HS-27A (cell line): ENCODE results near the gene TRPV2.
A peak's percentile ranks its signal among the peaks of the same experiment; 100 is the strongest.

Source experiments
- DNase-seq: peaks from one replicate; pipeline ENCODE4 v3.0.0-alpha.2; 2012; ENCODE audit warnings: low read depth, missing footprints

TRPV2 gene

DNA sequence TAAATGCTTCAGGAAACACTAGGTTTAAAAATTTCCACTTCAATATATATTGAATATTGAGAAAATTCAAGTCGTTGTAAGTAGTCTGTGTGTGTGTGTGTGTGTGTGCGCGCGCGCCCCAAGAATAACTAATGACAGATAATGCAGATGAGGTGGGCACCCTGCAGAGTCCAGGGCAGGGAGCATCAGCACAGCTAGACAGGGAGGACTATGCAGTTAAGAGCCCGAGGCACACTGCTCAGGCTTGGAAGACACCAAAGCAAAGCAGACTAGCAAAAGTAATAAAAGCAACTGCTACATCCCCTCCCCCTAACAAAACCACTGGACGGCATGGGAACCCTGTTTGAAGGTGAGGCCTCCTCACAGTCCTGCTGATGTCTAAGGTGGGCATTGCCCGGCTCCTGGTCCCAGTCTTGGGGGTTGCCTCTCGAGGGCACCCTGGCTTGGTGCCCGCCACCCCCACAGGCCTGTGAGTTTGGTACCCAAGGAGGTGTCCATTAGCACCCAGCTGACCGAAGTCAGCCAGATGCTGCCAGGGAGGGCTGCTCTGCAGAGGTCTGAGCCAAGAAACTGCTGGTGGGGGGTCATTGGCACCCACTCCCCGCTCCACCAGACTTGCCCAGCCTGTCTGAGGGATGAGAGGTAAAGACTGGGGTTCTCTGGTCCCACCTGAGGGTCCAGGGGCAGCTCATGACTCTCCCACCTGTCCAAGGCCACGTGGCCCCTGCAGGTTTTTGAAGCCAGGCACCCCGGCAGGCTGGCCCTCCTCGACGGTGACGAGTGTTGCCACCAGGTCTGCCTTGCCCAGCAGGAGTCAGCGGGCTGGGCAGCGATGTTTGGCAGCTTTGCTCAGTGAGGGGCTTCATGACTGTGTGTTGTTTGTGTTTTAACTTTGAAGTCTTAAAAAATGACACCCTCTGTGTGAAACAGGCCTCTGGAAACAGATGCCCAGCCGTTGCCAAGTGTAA, 58.0 kb downstream of the TRPV2 start:
- DNase-seq = no peak

DNA sequence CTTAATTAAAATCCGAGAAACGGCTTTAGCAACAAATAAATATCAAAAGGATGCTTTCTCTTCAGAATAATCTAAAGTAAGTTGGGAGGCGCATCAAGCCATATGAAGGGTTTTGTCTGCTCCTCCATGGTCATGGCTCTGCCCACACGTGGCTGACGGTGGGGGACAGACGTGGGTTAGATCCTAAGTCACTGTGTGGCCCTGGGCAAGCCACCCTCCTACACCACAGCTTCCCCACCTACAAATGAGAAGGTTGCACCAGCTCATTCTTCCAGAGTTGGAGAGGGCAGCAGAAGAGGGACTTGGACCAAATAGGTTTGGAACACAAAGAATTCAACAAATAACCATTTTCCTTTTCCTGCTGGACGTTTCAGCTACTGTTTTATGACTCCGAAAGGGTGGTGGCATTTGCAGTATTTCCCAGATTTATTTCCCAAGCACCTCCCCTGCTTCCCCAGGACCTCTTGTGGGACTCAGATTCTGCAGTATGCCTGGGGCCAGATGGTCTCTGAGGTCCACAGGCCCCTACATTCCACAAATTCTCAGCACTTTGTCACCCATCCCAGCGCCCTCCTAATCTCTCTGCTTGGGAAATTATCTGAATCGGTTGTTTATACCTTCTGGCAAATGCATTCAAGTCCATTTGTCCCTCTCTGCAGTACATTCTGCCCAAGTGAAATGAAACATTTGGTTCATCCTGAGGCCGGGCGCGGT, 58.8 kb downstream of the TRPV2 start:
- no peak for DNase-seq

DNA sequence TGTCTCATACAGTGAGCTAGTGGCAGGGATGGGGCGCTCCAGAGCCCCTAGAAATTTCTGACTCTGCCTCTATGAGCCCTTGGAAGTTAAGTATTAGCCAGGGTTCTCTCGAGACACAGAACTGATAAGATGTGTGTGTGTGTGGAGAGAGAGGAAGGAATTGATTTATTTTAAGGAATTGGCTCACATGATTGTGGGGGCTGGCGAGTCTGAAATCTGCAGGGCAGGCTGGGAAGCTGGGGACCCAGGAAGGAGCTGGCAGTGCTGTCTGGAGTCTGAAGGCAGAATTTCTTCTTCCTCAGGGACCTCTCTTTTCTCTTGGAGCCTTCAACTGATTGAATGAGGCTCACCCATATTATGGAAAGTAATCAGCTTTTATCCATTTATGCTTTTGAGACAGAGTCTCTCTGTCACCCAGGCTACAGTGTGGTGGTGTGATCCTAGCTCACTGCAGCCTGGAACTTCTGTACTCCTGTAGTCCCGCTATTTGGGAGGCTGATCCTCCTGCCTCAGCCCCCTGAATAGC, 59.9 kb downstream of the TRPV2 start:
- no peak for DNase-seq

DNA sequence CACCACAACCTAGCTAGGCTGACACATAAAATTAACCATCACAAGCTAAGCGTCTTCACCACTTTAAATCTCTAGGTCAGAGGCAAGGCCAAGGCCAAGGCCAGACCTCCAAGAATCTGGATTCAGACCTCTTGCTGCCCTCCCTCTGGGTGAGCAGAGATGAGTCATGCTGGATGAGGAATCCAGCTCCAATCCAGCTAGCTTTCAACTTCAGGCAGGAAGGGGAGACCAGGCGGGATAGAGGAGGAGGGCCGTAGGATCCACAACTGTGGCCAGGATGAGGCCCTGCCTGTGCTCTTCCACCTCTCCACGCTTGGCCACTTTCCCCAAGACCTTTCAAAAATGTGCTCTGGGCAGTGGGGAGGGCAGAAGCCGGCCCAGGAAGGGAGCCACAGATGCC, 61.9 kb downstream of the TRPV2 start:
- peak; percentile 90 for DNase-seq

DNA sequence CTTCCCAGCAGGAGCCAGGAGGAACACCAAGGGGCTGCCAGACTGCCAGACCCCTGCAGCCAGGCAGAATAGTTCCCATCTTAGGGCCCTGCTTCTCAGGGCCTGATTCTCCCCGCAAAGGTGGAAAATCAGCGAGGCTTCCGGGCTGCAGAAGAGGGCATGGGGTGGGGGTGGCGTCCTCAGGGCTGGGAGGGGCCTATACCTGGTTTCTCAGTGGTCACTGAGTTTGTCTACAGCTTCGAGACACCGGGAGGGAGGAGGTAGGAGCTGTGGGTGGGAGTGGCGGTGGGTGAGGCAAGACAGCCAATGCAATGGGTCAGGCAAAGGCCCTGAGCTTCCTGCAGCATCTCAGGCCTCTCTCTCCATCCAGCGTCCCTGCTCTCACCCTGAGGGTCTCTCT, 62.3 kb downstream of the TRPV2 start:
- no peak for DNase-seq

DNA sequence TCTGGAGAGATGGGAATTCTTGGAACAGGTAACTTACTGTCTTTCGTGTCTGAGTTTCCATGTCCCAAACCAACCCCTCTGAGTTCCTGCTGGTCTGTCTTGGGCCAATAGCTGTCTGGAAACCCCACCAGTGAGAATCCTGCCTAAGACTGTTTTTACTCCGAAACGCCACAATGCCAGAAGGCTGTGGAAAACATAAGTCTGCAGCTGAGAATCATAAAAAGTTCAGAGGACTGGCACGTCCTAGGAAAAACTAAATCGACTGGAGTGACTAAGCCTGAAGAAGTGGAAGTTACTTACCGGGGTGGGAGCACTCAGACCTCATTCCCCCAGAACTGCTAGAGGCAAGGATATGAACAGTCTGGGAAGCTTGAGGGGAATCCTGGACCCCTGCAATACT, 63.3 kb downstream of the TRPV2 start:
- no peak for DNase-seq

DNA sequence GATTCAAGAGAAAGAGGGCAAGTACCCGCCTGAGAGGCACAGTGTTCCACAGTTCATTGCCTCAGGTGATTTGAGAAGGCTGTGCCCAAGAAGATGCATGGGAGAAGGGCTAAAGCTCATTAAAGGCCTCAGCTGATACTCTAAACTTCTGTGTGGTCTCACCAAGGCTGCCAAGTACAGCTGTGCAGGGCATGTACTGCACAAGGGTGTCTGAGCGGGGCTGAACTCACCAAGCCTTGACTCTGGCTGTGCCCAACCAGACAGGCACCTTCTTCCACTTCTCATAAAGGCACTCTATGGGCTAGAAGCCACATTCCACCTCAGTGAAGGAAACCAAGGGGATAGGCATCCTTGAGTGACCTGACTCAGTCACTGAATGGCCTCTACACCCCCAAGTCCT, 63.9 kb downstream of the TRPV2 start:
- no peak for DNase-seq

DNA sequence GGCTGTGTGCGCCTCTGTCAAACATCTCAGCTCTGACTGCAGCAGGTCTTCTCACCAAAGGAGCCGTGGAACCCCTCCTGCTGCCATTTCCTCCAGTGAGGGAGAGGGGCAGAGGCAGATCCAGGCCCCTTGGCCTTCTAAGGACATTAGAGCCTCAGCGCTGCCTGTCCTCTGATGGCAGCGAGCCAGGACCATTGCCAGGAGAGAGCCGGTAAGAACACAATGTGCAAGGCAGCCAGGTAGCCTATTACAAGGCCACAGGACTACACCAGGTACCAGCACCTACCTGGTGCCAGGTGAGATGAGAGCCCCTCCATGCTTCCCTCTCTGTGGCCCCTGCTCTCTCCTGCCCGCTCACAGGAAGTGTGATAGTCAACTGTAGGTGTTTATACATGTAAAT, 65.6 kb downstream of the TRPV2 start:
- DNase-seq = no peak

DNA sequence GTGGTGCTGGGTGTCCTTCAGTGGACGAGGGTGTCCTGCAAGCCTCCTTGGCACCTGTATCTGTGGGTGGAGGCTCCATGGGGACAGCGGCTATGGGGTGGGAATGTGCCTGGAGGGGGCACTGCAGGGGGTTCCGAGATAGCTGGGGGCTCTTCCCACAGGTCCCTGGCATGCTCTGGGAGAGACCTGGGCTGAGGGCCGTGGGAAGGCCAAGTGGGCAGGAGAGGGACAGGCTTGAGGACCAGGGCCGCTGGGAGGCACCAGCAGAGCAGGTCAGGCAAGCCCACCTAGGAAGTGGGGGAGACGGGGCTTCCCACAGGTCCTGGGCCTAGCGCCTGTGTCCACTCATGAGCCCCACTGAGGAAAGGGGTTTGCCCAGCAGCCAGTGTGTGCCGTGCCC, 66.9 kb downstream of the TRPV2 start:
- no peak for DNase-seq

DNA sequence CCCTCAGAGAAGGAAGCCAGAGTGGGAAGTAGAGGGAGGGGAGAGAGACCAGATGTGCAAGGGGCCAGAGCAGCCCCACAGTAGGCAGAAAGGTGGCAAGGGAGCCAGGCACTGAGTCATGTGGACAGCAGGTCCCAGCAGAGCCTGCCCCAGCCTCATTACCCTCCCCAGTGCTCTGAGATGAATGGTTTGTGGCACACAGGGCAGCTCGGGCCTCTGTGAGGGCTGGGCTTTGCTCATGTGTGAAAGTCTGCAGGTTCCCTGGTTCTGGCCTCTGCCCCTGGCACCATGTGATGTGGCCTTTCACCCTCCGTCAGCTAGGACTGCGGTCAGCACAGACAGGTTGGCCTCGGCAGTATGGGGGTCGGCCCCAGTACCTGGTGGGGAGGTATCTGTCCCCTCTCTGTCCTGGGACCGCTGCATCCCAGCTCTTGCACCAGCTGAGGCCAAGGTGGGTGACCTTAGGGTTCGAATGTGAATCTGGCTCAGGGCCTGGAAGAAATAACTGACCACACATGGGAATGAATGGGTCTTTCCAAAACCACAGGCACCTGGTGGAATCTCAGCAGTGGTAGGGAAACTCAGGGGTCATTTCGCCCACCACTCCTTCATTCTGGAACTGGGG, 67.8 kb downstream of the TRPV2 start:
- DNase-seq = no peak

DNA sequence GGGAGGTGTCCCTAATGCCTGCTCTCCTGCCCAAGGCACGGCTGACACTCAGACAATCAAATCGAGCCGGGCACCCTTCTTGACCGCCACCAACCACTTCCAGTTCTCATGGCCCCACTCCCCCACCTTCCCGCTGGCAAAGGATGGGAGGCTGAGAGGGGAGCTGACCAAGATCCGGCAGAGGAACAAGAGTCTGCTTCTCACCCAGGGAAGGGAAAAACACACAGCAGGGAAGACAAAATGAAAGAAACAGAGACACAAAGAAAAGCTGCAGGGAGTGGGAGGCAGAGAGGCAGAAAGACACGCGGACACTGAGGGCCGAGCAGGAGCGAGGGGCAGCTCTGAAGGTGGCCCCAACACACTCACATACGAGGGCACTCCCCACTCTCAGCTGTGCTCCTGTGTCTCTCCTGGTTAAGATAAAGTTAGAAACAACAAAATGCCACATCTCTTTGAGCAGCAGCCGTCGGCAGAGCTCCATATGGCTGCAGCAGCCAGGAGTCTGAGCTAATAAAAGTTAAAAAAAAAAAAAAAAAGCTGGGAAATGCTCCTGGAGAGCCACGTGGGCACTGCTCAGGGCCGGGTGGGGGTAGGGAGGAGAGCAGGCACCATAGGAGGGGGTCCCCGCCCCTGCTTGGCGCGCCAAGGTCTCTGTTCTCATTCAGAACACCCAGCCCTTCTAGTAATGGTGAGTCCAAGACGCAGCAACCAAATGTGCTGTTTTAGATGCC, 69.2 kb downstream of the TRPV2 start:
- no peak for DNase-seq
